Tibial artery (tissue), 4 donors: Measurements from ENCODE around the gene SEMA5A.

Source experiments
- DNase-seq, 2 donors: peaks; one replicate each; pipeline ENCODE4 v3.0.0-alpha.2; 2019
- H3K27ac ChIP-seq, 2 donors: fragments of 200-600 bp; sonication (generic) in 1 of 2; 1 replicate in 1 of 2; 2 replicates in 1 of 2; pipeline ENCODE4 v1.5.1; 2018 to 2019; ENCODE audit warnings: mild to moderate bottlenecking in 1 of 2
- H3K27me3 ChIP-seq, 2 donors: fragments of 200-600 bp; sonication (generic) in 1 of 2; one replicate each; pipeline versions ENCODE4 v1.5.1 to v1.6.0; 2016 to 2019
- H3K36me3 ChIP-seq, 3 donors: fragments of 200-600 bp; sonication (generic) in 2 of 3; one replicate each; pipeline ENCODE4 v1.5.1; 2016 to 2019; ENCODE audit warnings: mild to moderate bottlenecking in 2 of 3
- H3K4me1 ChIP-seq, 4 donors: fragments of 200-600 bp; sonication (generic) in 2 of 4; 1 replicate in 3 of 4; 2 replicates in 1 of 4; pipeline ENCODE4 v1.5.1; 2016 to 2019
- H3K4me3 ChIP-seq, 2 donors: fragments of 200-600 bp; sonication (generic) in 1 of 2; 1 replicate in 1 of 2; 2 replicates in 1 of 2; pipeline ENCODE4 v1.5.1; 2018 to 2019; ENCODE audit warnings: mild to moderate bottlenecking in 2 of 2
- H3K9me3 ChIP-seq, 3 donors: fragments of 200-600 bp; sonication (generic) in 1 of 3; one replicate each; pipeline ENCODE4 v1.5.1; 2016 to 2019
- CTCF ChIP-seq, 2 experiments: fragments of 200-600 bp in 1 of 2; fragments of 450-650 bp in 1 of 2; IDR thresholded peaks; one replicate each; pipeline ENCODE4 v1.5.1; 2017 to 2019; ENCODE audit warnings: antibody characterized with exemption in 2 of 2, mild to moderate bottlenecking in 1 of 2, moderate library complexity in 1 of 2
- intact Hi-C: fragments of 100-400 bp; cut with DNase I; formaldehyde crosslinking; loops from one replicate; pipeline ENCODE4 v1.15.0; 2023; ENCODE audit warnings: low total_unique reads

SEMA5A gene

GRCh38 chr5:9454491-9454890, 91.4 kb downstream of the SEMA5A start:
- intact Hi-C loops = no loop called here
- DNase-seq = no peak
- H3K27me3 ChIP-seq = no peaks in the 10 kb centered on the region
- no peak overlapping the region for H3K4me3 ChIP-seq
- H3K9me3 ChIP-seq = peaks cover 0 to 3% (median 0%) of the 10 kb centered on the region in 3 donors
- no peaks in the 10 kb centered on the region for H3K4me1 ChIP-seq
- TF ChIP-seq CTCF (IDR thresholded peaks at IDR 0.05) = no peak
- no peaks in the 10 kb centered on the region for H3K36me3 ChIP-seq
- no peak overlapping the region for H3K27ac ChIP-seq

- intact Hi-C loops = no loop called here
- Histone ChIP-seq H3K27me3 (no peaks in the 10 kb centered on the region), H3K4me3 (no peak overlapping the region), H3K4me1 (no peaks in the 10 kb centered on the region), H3K9me3 (no peaks in the 10 kb centered on the region), H3K27ac (no peak overlapping the region), H3K36me3 (no peaks in the 10 kb centered on the region)
- TF ChIP-seq CTCF (IDR thresholded peaks at IDR 0.05) = no peak
- DNase-seq = no peak
Observed at GRCh38 chr5:9454012-9454481, 91.8 kb downstream of the SEMA5A start.

GRCh38 chr5:9453480-9454011, 92.3 kb downstream of the SEMA5A start:
- intact Hi-C loops = no loop called here
- no peaks in the 10 kb centered on the region for H3K27me3 ChIP-seq
- H3K9me3 ChIP-seq = no peaks in the 10 kb centered on the region
- no peak for DNase-seq
- no peak overlapping the region for H3K27ac ChIP-seq
- no peaks in the 10 kb centered on the region for H3K36me3 ChIP-seq
- H3K4me1 ChIP-seq = no peaks in the 10 kb centered on the region
- H3K4me3 ChIP-seq = no peak overlapping the region
- no peak for TF ChIP-seq CTCF (IDR thresholded peaks at IDR 0.05)

- no peaks in the 10 kb centered on the region for H3K36me3 ChIP-seq
- no peaks in the 10 kb centered on the region for H3K9me3 ChIP-seq
- DNase-seq = no peak
- no peak for TF ChIP-seq CTCF (IDR thresholded peaks at IDR 0.05)
- intact Hi-C loops = no loop called here
- no peaks in the 10 kb centered on the region for H3K27me3 ChIP-seq
- no peaks in the 10 kb centered on the region for H3K4me1 ChIP-seq
- no peak overlapping the region for H3K27ac ChIP-seq
- H3K4me3 ChIP-seq = no peak overlapping the region
Observed at GRCh38 chr5:9452181-9452580, 93.7 kb downstream of the SEMA5A start.

GRCh38 chr5:9451037-9451436, 94.8 kb downstream of the SEMA5A start:
- DNase-seq = no peak
- Histone ChIP-seq H3K4me3 (no peak overlapping the region), H3K36me3 (no peaks in the 10 kb centered on the region), H3K4me1 (no peaks in the 10 kb centered on the region), H3K27ac (no peak overlapping the region), H3K27me3 (no peaks in the 10 kb centered on the region), H3K9me3 (no peaks in the 10 kb centered on the region)
- TF ChIP-seq CTCF (IDR thresholded peaks at IDR 0.05) = no peak
- intact Hi-C loops = no loop called here

- no peak for TF ChIP-seq CTCF (IDR thresholded peaks at IDR 0.05)
- no peaks in the 10 kb centered on the region for H3K4me1 ChIP-seq
- intact Hi-C loops = no loop called here
Observed at GRCh38 chr5:9447691-9448090, 98.2 kb downstream of the SEMA5A start.

More at GRCh38 chr5:9447691-9448090, 98.2 kb downstream of the SEMA5A start:
- Histone ChIP-seq H3K27ac (no peak overlapping the region), H3K4me3 (no peak overlapping the region), H3K27me3 (no peaks in the 10 kb centered on the region), H3K36me3 (no peaks in the 10 kb centered on the region), H3K9me3 (no peaks in the 10 kb centered on the region)
- no peak for DNase-seq
